CD4-positive, alpha-beta T cell (primary cell): ENCODE measurements around the gene GMPS. TPM values are rescaled to one million over a fixed set of nuclear protein-coding genes. Genes with fewer than 3 reads are reported as not detected.

Source experiments
- ATAC-seq: fragments of 200-7000 bp; cut with Tn5 transposase; one replicate; pipeline ENCODE4 v1.10.0; 2022; ENCODE audit warnings: mild to moderate bottlenecking; ENCODE audit not compliant: poor library complexity
- CTCF ChIA-PET: fragments of 350-600 bp; sonication (Branson Sonifier 250); formaldehyde crosslinking; loops from one replicate; lab custom pipeline; 2021; ENCODE audit warnings: antibody characterized with exemption, inconsistent platforms; lab: Charles Lee
- POLR2A ChIA-PET: fragments of 350-600 bp; sonication (Branson Sonifier 250); formaldehyde crosslinking; loops from one replicate; lab custom pipeline; 2021; ENCODE audit warnings: antibody characterized with exemption, inconsistent platforms; lab: Charles Lee
- DNase-seq, 14 experiments: peaks; one replicate each; pipeline ENCODE4 v3.0.0-alpha.2; 2013 to 2020; ENCODE audit warnings: mixed read lengths in 2 of 14
- H3K27ac ChIP-seq, 2 donors: one replicate each; pipeline versions ENCODE4 v1.5.1 to v1.7.0; 2013; ENCODE audit warnings: low read length in 2 of 2, low read depth in 1 of 2, mild to moderate bottlenecking in 1 of 2
- H3K27me3 ChIP-seq, 2 experiments: 1 replicate in 1 of 2; 2 replicates in 1 of 2; pipeline versions ENCODE4 v1.6.1 to v1.7.0; 2013; ENCODE audit warnings: low read length in 2 of 2, control low read depth in 1 of 2, mild to moderate bottlenecking in 1 of 2, moderate library complexity in 1 of 2; ENCODE audit not compliant: insufficient read depth in 2 of 2, control insufficient read depth in 1 of 2
- H3K36me3 ChIP-seq: one replicate; pipeline ENCODE4 v1.6.1; 2013; ENCODE audit warnings: low read length, control low read depth; ENCODE audit not compliant: insufficient read depth
- H3K4me1 ChIP-seq: one replicate; pipeline ENCODE4 v1.6.1; 2013; ENCODE audit warnings: low read length, control low read depth; ENCODE audit not compliant: insufficient read depth
- H3K4me3 ChIP-seq: one replicate; pipeline ENCODE4 v1.5.1; 2013; ENCODE audit warnings: mild to moderate bottlenecking, low read length, moderate library complexity
- H3K9me3 ChIP-seq, 2 experiments: 1 replicate in 1 of 2; 2 replicates in 1 of 2; pipeline versions ENCODE4 v1.6.1 to v1.7.0; 2013; ENCODE audit warnings: low read length in 2 of 2, mild to moderate bottlenecking in 2 of 2, control low read depth in 1 of 2, moderate library complexity in 1 of 2; ENCODE audit not compliant: control insufficient read depth in 1 of 2, insufficient read depth in 1 of 2
- H3K27ac Mint-ChIP-seq: one replicate; pipeline ENCODE4 v1.8.0; 2020; ENCODE audit warnings: mixed read lengths
- H3K27me3 Mint-ChIP-seq: one replicate; pipeline ENCODE4 v1.8.0; 2021; ENCODE audit warnings: mixed read lengths
- H3K36me3 Mint-ChIP-seq: one replicate; pipeline ENCODE4 v1.8.0; 2021; ENCODE audit warnings: low read depth, mixed read lengths
- H3K4me1 Mint-ChIP-seq: one replicate; pipeline ENCODE4 v1.8.0; 2021; ENCODE audit warnings: low read depth, mixed read lengths
- H3K4me3 Mint-ChIP-seq: one replicate; pipeline ENCODE4 v1.8.0; 2020; ENCODE audit warnings: mild to moderate bottlenecking, mixed read lengths
- H3K9me3 Mint-ChIP-seq: one replicate; pipeline ENCODE4 v1.8.0; 2020; ENCODE audit warnings: mixed read lengths
- intact Hi-C, 2 experiments: fragments of 100-400 bp; cut with DNase I in 1 of 2; cut with micrococcal nuclease in 1 of 2; formaldehyde crosslinking; loops; one replicate each; pipeline versions ENCODE4 v1.15.1 to v1.9.0; 2023 to 2025; cut with DNase I, micrococcal nuclease
- total RNA-seq, 174 experiments: library from RNA in 2 of 174; stranded (reverse) in 2 of 174; gene quantifications; one replicate each; pipeline ENCODE4 v1.2.3 and lab custom pipeline; 2021 to 2026
- TF ChIP-seq, protein P1 (sequence below): fragments of 200-600 bp; IDR thresholded peaks from one replicate; pipeline ENCODE4 v1.8.0; 2022; ENCODE audit warnings: antibody characterized with exemption, mild to moderate bottlenecking

Gene GMPS
- total RNA-seq, 2 experiments from 2014 or later: 34.1 to 34.3 TPM

DNA sequence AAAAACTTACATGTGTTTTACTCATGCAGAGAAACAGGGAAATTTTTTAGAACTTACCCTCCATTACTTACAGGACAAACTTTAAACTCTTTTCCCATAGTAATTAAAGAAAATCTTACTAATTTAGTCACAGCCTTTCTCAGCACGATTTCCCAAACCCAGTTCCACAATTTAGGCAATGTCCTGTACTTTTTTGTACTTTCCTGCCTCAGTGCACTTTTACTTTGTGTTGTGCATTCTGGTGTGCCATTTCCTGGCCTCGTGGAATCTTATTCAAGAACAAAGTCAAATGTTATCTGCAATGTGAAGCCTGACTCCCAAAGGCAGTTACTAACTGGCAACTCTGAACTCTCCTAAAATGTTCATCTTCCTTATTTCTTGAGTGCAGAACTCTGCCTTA, 18.1 kb upstream of the GMPS start:
- no peaks in the 10 kb centered on the region for H3K27me3 ChIP-seq
- H3K9me3 ChIP-seq: peaks cover 0 to 6% of the 10 kb centered on the region in 2 experiments
- Mint-ChIP-seq H3K27me3 (no peaks in the 10 kb centered on the region), H3K4me1 (peaks cover 62% of the 10 kb centered on the region), H3K36me3 (peaks cover 55% of the 10 kb centered on the region), H3K9me3 (peaks cover 2% of the 10 kb centered on the region), H3K4me3 (peak overlapping the region; percentile 97), H3K27ac (peak overlapping the region; percentile 98)
- intact Hi-C loops: loop anchor here in 1 of 2 experiments (5.0 kb wide), 2 partner anchors 1320 to 1530 kb away; partner anchors contain the start of gene DHX36
- H3K4me3 ChIP-seq: peak overlapping the region; percentile 93
- peaks cover 67% of the 10 kb centered on the region for H3K4me1 ChIP-seq
- DNase-seq (no peak), ATAC-seq (no peak)
- ChIA-PET CTCF (interaction anchor here (2.4 to 2.6 kb wide), 2 partner anchors 18 to 46 kb away, joined by 11 to 20 read pairs; partner anchors contain the start of genes C3orf33 and GMPS), POLR2A (interaction anchor here (0.6 to 6.6 kb wide), 6 partner anchors 10 to 1308 kb away, joined by 3 to 75 read pairs (median 8); partner anchors contain the start of genes C3orf33 and GMPS)
- TF ChIP-seq, protein P1, sequence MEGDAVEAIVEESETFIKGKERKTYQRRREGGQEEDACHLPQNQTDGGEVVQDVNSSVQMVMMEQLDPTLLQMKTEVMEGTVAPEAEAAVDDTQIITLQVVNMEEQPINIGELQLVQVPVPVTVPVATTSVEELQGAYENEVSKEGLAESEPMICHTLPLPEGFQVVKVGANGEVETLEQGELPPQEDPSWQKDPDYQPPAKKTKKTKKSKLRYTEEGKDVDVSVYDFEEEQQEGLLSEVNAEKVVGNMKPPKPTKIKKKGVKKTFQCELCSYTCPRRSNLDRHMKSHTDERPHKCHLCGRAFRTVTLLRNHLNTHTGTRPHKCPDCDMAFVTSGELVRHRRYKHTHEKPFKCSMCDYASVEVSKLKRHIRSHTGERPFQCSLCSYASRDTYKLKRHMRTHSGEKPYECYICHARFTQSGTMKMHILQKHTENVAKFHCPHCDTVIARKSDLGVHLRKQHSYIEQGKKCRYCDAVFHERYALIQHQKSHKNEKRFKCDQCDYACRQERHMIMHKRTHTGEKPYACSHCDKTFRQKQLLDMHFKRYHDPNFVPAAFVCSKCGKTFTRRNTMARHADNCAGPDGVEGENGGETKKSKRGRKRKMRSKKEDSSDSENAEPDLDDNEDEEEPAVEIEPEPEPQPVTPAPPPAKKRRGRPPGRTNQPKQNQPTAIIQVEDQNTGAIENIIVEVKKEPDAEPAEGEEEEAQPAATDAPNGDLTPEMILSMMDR: no peak
- peaks cover 10% of the 10 kb centered on the region for H3K36me3 ChIP-seq
- H3K27ac ChIP-seq: no peak overlapping the region

DNA sequence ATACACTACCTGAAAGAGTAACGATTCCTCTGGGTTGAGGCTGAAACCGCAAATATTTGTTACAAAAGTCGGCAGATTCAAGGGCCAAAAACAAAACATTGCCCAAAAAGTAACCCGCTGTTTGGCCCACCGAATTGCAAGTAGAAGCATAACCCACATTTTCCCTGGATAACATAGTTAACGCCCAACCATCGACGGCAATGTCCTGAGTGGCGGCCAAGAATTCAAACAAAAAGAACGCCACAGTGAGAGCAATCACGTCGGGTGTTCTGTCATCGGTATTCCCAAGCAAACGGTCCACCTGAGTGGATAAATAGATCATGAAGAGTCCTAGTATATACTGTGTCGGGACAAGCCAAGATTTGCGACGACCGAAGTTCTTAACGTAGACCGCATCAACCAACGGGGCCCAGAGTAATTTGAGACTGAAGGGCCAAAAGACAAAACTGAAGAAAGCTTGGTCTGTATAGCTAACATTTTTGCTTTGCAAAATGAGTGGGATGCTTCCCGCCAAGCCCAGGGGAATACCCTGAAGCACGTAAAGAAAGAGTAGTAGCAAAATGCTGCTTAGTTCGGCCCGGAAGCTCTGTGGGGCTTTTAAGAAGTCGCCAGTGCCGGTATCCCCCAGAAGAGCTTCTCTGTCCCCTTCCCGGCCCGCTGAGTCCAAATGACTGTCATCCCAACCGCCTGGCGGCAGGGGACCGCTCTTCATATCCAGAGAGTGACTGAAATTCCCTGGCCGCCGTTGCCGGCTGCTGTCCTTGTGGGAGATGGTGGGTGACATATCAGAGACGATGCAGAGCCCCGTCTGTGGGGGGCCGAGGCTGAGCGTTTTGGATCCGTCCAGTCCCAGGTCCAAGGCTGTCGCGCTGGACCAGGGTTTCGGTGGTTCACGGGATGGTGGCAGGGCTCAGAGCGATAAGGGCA, 17.0 kb upstream of the GMPS start:
- ATAC-seq (no peak), DNase-seq (peak in 9 of 14 experiments; percentile 5 to 54 (median 22))
- ChIA-PET POLR2A (interaction anchor here (0.6 to 6.6 kb wide), 9 partner anchors 11 to 1307 kb away, joined by 3 to 75 read pairs (median 4); partner anchors contain the start of genes C3orf33 and GMPS), CTCF (interaction anchor here (0.8 to 2.6 kb wide), 3 partner anchors 12 to 47 kb away, joined by 4 to 20 read pairs (median 11); partner anchors contain the start of genes C3orf33 and GMPS)
- peaks cover 59% of the 10 kb centered on the region for H3K4me1 ChIP-seq
- H3K9me3 Mint-ChIP-seq: peaks cover 2% of the 10 kb centered on the region
- H3K36me3 Mint-ChIP-seq: peaks cover 47% of the 10 kb centered on the region
- H3K4me1 Mint-ChIP-seq: peaks cover 53% of the 10 kb centered on the region
- H3K27me3 ChIP-seq: no peaks in the 10 kb centered on the region
- intact Hi-C loops: loop anchor here (1.0 to 5.0 kb wide), 5 partner anchors 17 to 1531 kb away; partner anchors contain the start of genes C3orf33 (in 2 of the 2), DHX36 (in 2 of the 2) and GMPS (in 2 of the 2)
- peak overlapping the region; percentile 74 to 90 for H3K27ac ChIP-seq
- peak overlapping the region; percentile 98 for H3K27ac Mint-ChIP-seq
- peaks cover 4% of the 10 kb centered on the region for H3K36me3 ChIP-seq
- peaks cover 0 to 6% of the 10 kb centered on the region in 2 experiments for H3K9me3 ChIP-seq
- no peaks in the 10 kb centered on the region for H3K27me3 Mint-ChIP-seq
- H3K4me3 ChIP-seq: peak overlapping the region; percentile 93
- TF ChIP-seq, protein P1: peak; percentile 18
- peak overlapping the region; percentile 97 for H3K4me3 Mint-ChIP-seq
